ENCODE results near the gene MEGF8.
"Not testable (repeated sequence)": the region's sequence is repeated elsewhere in the genome, so short reads cannot be mapped to it uniquely, and the experiment has no call there.

DNA sequence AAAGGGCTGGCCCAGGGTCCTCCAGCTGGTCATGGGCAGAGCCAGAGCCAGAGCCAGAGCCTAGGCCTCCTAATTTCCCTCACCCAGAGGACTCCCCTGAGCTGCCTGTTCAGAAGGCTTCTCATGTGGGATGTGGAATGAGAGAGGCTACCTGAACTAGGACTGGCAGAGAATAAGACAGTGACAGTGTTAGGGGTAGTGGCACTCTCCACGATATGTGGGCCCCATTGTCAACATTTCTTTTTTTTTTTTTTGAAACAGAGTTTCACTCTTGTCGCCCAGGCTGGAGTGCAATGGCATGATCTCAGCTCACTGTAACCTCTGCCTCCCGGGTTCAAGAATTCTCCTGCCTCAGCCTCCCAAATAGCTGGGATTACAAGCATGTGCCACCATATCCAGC, 5.9 kb downstream of the MEGF8 start:
- TF ChIP-seq EZH2phosphoT487 (IDR thresholded peaks at IDR 0.05; ENCODE audit: low read depth); CTCF (IDR thresholded peaks at IDR 0.05; ENCODE audit: low read depth, low read length): not testable (repeated sequence)
